VCaP (cell line): ENCODE measurements around the gene THAP12.
"Not testable (repeated sequence)": the region's sequence is repeated elsewhere in the genome, so short reads cannot be mapped to it uniquely, and the experiment has no call there.

ENCODE experiments used
- H3K27ac ChIP-seq: fragments of 450-650 bp; 2 replicates; pipeline ENCODE4 v1.5.1; 2017
- CTCF ChIP-seq: fragments of 450-650 bp; conservative IDR thresholded peaks from 2 replicates; pipeline ENCODE4 v1.5.1; 2017; ENCODE audit warnings: mild to moderate bottlenecking, moderate library complexity

Gene THAP12

GRCh38 chr11:76408171-76408965 lies 27.4 kb upstream of the THAP12 start:
- TF ChIP-seq CTCF: no peak
- H3K27ac ChIP-seq: peak overlapping the region; percentile 87

GRCh38 chr11:76406359-76406758 lies 25.4 kb upstream of the THAP12 start:
- TF ChIP-seq CTCF: no peak

GRCh38 chr11:76401484-76401883 lies 20.6 kb upstream of the THAP12 start:
- H3K27ac ChIP-seq: not testable (repeated sequence)

More at GRCh38 chr11:76406359-76406758, 25.4 kb upstream of the THAP12 start:
- peak overlapping the region; percentile 87 for H3K27ac ChIP-seq

GRCh38 chr11:76400967-76401366 lies 20.0 kb upstream of the THAP12 start:
- TF ChIP-seq CTCF: no peak
- H3K27ac ChIP-seq: no peak overlapping the region

GRCh38 chr11:76397383-76397782 lies 16.5 kb upstream of the THAP12 start:
- TF ChIP-seq CTCF: no peak
- H3K27ac ChIP-seq: no peak overlapping the region

- no peak overlapping the region for H3K27ac ChIP-seq
Observed at GRCh38 chr11:76395296-76395695, 14.4 kb upstream of the THAP12 start.

GRCh38 chr11:76394411-76394810 lies 13.5 kb upstream of the THAP12 start:
- TF ChIP-seq CTCF: no peak
- H3K27ac ChIP-seq: no peak overlapping the region

More at GRCh38 chr11:76395296-76395695, 14.4 kb upstream of the THAP12 start:
- no peak for TF ChIP-seq CTCF

- H3K27ac ChIP-seq: no peak overlapping the region
- no peak for TF ChIP-seq CTCF
Observed at GRCh38 chr11:76392870-76393269, 11.9 kb upstream of the THAP12 start.
